Heart right ventricle (tissue), 16 donors: Measurements from ENCODE around the gene NUDT1. TPM values are rescaled to one million over a fixed set of nuclear protein-coding genes. Genes with fewer than 3 reads are reported as not detected.

Experiments
- ATAC-seq, 8 donors: fragments of 200-7000 bp; cut with Tn5 transposase; one replicate each; pipeline ENCODE4 v1.9.1; 2020; ENCODE audit warnings: mild to moderate bottlenecking in 8 of 8, moderate library complexity in 8 of 8, moderate number of reproducible peaks in 1 of 8
- DNase-seq, 2 donors: peaks; one replicate each; pipeline ENCODE4 v3.0.0-alpha.2; 2020
- H3K27ac ChIP-seq, 10 donors: fragments of 200-600 bp; sonication (generic) in 2 of 10; one replicate each; pipeline versions ENCODE4 v1.5.0 to v1.8.0; 2020 to 2022; ENCODE audit warnings: mild to moderate bottlenecking in 3 of 10
- H3K27me3 ChIP-seq, 7 donors: fragments of 200-600 bp; one replicate each; pipeline ENCODE4 v1.8.0; 2021 to 2022; ENCODE audit warnings: mild to moderate bottlenecking in 2 of 7
- H3K36me3 ChIP-seq, 9 donors: fragments of 200-600 bp; sonication (generic) in 1 of 9; one replicate each; pipeline versions ENCODE4 v1.5.0 to v1.8.0; 2020 to 2022; ENCODE audit warnings: mild to moderate bottlenecking in 2 of 9
- H3K4me1 ChIP-seq, 9 donors: fragments of 200-600 bp; sonication (generic) in 1 of 9; one replicate each; pipeline versions ENCODE4 v1.5.0 to v1.8.0; 2020 to 2022; ENCODE audit warnings: mild to moderate bottlenecking in 4 of 9
- H3K4me3 ChIP-seq, 10 donors: fragments of 200-600 bp; sonication (generic) in 2 of 10; one replicate each; pipeline versions ENCODE4 v1.5.0 to v1.8.0; 2020 to 2022; ENCODE audit warnings: mild to moderate bottlenecking in 7 of 10, moderate library complexity in 2 of 10
- H3K9me3 ChIP-seq, 11 donors: fragments of 200-600 bp in 10 of 11; sonication (generic) in 2 of 11; one replicate each; pipeline versions ENCODE4 v1.5.0 to v1.8.0; 2013 to 2022; ENCODE audit warnings: mild to moderate bottlenecking in 2 of 11, control low read depth in 1 of 11, moderate library complexity in 1 of 11
- WGBS, 2 donors: extraction: QIAGEN DNeasy Blood & Tissue Kit; methylation state at CpG; one replicate each; pipeline ENCODE4 v1.1.7; 2013; ENCODE audit warnings: inconsistent platforms in 1 of 2; 5-methylcytosine and 5-hydroxymethylcytosine counted together
- intact Hi-C, 10 donors: fragments of 100-400 bp; cut with DNase I; formaldehyde crosslinking; loops; one replicate each; pipeline versions ENCODE4 v1.11.1 to v1.14.2; 2022
- polyA plus RNA-seq, 2 donors: library from polyadenylated mRNA; stranded (reverse); fragments of 200-250 nt; gene quantifications; one replicate each; pipeline ENCODE4 v1.2.3, GENCODE V29; 2013
- total RNA-seq, 10 donors: library from RNA; stranded (reverse); fragmentation: NEBNext Ultra II Directional in 3 of 10; extraction: Animal tissue kit (Norgen Biotek cat#: 25700) in 3 of 10; gene quantifications; one replicate each; pipeline versions ENCODE4 v1.2.1 to v1.2.4, GENCODE V29; 2021 to 2023
- TF ChIP-seq, protein P1 (sequence below), 9 donors: fragments of 200-600 bp; sonication (generic) in 2 of 9; IDR thresholded peaks; one replicate each; pipeline versions ENCODE4 v1.5.0 to v1.8.0; 2021 to 2022; ENCODE audit warnings: antibody characterized with exemption in 9 of 9, mild to moderate bottlenecking in 5 of 9, moderate library complexity in 1 of 9
- donor health status: Arrhythmogenic right ventricular cardiomyopathy.
- donor health status: ischemic (EF 13 %, LVEDD 7.1; RV severe dilation, severe dysfunction).
- donor health status: healthy with polysubstance abuse.
- donor health status: DM: no; HTN: yes; CAD: no.
- donor health status: DM: no; HTN: no; CAD: no.
- donor health status: ischemic (EF 25% LVEDD 6.9; RV normal size, moderate dysfunction).
- donor health status: ischemic (EF 25% LVEDD 5.7; RV mildly dilated, moderate dysfunction).
- donor health status: healthy.
- donor health status: DM: yes; HTN: yes; CAD: no.
- donor health status: Ischemic cardiomyopathy.
- donor health status: ischemic (EF 35%, LVEDD 5.7; RV mildly dilated, moderate dysfunction).
- donor health status: nonischemic (EF 11% LVEDD 7.7; RV severe dilation, severe dysfunction).
- donor health status: DM: yes; HTN: yes; CAD: no.
- donor health status: PGD.
- donor health status: ischemic (EF 29% LVEDD 5.4; RV normal size, mild dysfunction).
- donor health status: nonischemic (EF 23%, LVEDD 6.1; RV moderate dilation, normal function).

NUDT1 gene
- total and polyA plus RNA-seq, 12 donors, result 7.7 to 35.8 (median 12.8) TPM

DNA sequence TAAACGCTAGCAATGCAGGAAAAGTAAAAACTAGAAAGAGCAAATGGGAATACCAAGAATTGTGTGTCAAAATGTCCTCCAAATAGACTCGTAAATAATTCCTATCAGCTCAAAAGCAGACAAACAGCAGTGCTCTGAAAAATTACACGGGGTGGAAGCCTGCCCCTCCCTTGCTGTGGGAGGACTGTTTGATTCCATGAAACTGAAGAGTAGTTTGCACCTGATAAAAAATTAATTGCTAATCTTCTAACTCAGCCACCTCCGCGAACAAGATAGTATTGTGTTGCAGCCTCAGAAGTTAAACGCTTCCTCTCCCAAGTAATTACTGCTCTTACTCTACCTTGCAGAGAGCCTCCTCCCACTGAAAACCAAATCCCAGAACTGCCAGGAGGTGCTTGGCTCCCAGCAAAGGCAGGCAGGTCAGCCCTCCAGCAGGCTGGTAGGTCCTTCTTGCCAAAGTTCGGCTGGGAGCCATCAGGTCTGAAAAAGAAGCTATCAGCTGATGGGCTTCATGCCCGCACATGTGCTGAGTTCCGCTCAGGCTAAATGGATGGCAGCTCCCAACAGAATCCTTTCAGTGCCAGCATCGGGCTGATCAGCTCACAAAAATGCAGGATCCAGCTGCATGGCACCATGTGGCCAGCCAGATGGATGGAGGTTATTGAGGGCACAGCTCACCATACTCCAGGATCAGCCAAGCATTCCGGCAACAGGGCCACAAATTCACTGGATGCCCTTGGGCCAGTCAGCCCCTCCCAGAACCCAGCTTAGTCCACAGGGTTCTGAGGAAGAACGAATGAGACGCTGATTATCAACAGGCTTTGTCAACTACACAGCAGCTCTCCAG lies 46.4 kb upstream of the NUDT1 start:
- intact Hi-C loops, result loop anchor here in 4 of 10 donors (5.0 to 10.0 kb wide), 3 partner anchors 83 to 93 kb away; no protein-coding TSS in a partner anchor
- peaks cover 0 to 13% (median 0%) of the 10 kb centered on the region in 11 donors for H3K9me3 ChIP-seq
- peaks cover 0 to 37% (median 11%) of the 10 kb centered on the region in 9 donors for H3K36me3 ChIP-seq
- no peak overlapping the region for H3K4me3 ChIP-seq
- peak overlapping the region in 7 of 10 donors; percentile 13 to 69 (median 55) for H3K27ac ChIP-seq
- peaks cover 6 to 29% (median 22%) of the 10 kb centered on the region in 9 donors for H3K4me1 ChIP-seq
- peak; percentile 41 to 77 (median 62) for ATAC-seq
- TF ChIP-seq, protein P1, sequence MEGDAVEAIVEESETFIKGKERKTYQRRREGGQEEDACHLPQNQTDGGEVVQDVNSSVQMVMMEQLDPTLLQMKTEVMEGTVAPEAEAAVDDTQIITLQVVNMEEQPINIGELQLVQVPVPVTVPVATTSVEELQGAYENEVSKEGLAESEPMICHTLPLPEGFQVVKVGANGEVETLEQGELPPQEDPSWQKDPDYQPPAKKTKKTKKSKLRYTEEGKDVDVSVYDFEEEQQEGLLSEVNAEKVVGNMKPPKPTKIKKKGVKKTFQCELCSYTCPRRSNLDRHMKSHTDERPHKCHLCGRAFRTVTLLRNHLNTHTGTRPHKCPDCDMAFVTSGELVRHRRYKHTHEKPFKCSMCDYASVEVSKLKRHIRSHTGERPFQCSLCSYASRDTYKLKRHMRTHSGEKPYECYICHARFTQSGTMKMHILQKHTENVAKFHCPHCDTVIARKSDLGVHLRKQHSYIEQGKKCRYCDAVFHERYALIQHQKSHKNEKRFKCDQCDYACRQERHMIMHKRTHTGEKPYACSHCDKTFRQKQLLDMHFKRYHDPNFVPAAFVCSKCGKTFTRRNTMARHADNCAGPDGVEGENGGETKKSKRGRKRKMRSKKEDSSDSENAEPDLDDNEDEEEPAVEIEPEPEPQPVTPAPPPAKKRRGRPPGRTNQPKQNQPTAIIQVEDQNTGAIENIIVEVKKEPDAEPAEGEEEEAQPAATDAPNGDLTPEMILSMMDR (IDR thresholded peaks at IDR 0.05), result no peak
- DNase-seq, result peak; percentile 50
- WGBS, 2 donors, result 64 to 65% methylated on average over 13 of the region's 13 CpGs
- no peaks in the 10 kb centered on the region for H3K27me3 ChIP-seq

DNA sequence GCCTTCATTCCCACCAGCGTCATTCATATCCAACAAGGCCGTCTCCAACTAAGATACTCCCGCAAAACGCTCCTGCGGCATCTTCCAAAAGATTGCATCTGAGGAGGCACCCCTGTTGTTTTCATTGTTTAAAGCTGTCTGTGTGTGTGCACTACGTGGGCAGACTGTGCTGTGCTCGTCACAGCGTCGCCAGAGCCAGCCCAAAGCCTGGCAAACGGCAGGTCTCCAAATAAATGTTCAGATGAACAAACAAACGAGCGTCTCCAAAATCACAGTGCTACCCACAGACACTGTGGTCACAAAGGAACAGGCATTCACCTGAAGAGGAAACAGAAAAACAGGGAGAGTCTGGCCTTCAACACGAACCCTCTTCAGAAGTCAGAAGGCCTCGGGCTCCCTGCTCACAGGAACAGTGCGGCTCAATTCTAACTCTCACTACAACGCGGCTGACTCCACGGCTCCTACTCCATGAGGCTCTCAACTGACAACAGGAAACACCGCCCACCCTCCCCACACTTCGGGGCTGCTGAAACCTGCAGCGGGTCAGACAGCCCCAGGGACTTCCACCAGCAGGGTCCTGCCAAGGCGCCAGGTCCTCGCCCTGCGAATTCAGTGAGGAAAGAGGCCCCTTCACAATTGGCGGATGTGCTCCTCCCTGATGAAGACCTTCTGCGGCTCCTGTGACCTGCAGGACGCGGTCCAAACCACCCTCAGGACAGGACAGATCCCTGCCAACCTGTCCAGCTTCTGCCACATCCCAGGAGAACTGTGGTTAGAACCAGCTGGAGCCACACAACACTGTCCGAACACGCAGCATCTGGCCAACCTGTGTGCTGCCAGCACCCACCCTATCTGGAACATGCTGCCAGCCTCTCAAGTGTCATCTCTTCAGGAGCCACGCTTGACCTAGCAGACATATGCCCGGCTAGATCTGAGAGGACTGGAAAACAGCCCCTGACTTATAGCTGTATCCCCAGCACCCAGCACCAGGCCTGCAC lies 45.3 kb upstream of the NUDT1 start:
- H3K27ac ChIP-seq, result peak overlapping the region in 7 of 10 donors; percentile 13 to 69 (median 55)
- H3K36me3 ChIP-seq, result peaks cover 0 to 40% (median 11%) of the 10 kb centered on the region in 9 donors
- TF ChIP-seq, protein P1 (IDR thresholded peaks at IDR 0.05), result no peak
- WGBS, 2 donors, result 72 to 76% methylated on average over 32 of the region's 32 CpGs
- H3K4me3 ChIP-seq, result no peak overlapping the region
- peak in 7 of 8 donors; percentile 3 to 39 (median 26) for ATAC-seq
- H3K4me1 ChIP-seq, result peaks cover 6 to 29% (median 22%) of the 10 kb centered on the region in 9 donors
- no peaks in the 10 kb centered on the region for H3K27me3 ChIP-seq
- H3K9me3 ChIP-seq, result peaks cover 0 to 13% (median 0%) of the 10 kb centered on the region in 11 donors
- no peak for DNase-seq
- intact Hi-C loops, result loop anchor here in 4 of 10 donors (5.0 to 10.0 kb wide), 3 partner anchors 84 to 94 kb away; no protein-coding TSS in a partner anchor

DNA sequence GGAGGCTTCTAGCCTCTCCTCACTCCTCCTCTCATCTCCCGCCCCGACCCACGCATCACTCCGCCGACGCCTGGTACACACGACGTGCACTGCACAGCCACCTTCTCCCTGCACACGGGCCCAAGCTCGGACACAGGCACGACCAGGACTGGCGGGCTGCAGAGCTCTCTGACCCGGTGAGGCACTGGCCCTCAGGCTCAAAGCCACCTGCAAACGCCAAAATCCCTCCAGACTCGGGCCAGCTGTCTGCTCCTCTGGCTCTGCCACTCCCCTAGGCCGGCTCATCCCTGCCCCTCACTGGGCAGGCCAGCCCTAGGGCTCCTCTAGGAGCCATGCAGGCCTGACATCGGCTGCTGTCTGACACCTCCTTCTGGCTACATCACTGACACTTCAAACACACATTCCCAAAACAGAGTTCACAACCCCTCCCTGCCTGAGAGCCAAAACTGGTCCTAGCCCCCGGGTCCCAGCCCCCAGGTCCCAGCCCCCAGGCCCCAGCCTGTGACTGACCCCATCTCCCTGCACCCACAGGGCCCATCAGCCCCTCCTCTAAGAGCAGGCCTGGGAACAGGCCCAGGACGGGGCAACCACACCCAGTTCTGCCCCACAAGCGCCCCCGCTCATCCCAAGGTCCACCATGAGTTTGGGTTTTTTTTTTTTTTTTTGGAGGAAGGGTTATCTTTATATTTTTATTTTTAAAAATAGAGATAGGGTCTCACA lies 44.4 kb upstream of the NUDT1 start:
- H3K27me3 ChIP-seq, result no peaks in the 10 kb centered on the region
- peaks cover 0 to 13% (median 0%) of the 10 kb centered on the region in 11 donors for H3K9me3 ChIP-seq
- WGBS, 2 donors, result 79 to 83% methylated on average over 21 of the region's 21 CpGs
- TF ChIP-seq, protein P1 (IDR thresholded peaks at IDR 0.05), result no peak
- DNase-seq (no peak), ATAC-seq (peak in 5 of 8 donors; percentile 4 to 28 (median 20))
- peak overlapping the region in 2 of 10 donors; percentile 15 to 69 for H3K27ac ChIP-seq
- H3K4me1 ChIP-seq, result peaks cover 6 to 29% (median 22%) of the 10 kb centered on the region in 9 donors
- H3K4me3 ChIP-seq, result no peak overlapping the region
- intact Hi-C loops, result loop anchor here in 4 of 10 donors (5.0 to 10.0 kb wide), 3 partner anchors 85 to 95 kb away; no protein-coding TSS in a partner anchor
- peaks cover 0 to 40% (median 11%) of the 10 kb centered on the region in 9 donors for H3K36me3 ChIP-seq
